Kidney (tissue), 14 donors: Measurements from ENCODE around the gene FLNA. TPM values are rescaled to one million over a fixed set of nuclear protein-coding genes. Genes with fewer than 3 reads are reported as not detected.
"Not testable (repeated sequence)": the region's sequence is repeated elsewhere in the genome, so short reads cannot be mapped to it uniquely, and the experiment has no call there.

Source experiments
- DNase-seq, 5 donors: peaks; one replicate each; pipeline ENCODE4 v3.0.0-alpha.2; 2013 to 2020
- FAIRE-seq: peaks from 2 replicates; lab custom pipeline; 2012; peaks lifted over from hg19 to GRCh38; lab: Jason Lieb, UNC
- H3K27ac ChIP-seq, 2 donors: one replicate each; pipeline ENCODE4 v1.7.0; 2013; ENCODE audit warnings: low read depth in 2 of 2, low read length in 2 of 2, inconsistent platforms in 1 of 2
- H3K27me3 ChIP-seq: one replicate; pipeline ENCODE4 v1.7.1; 2013; ENCODE audit warnings: low read length, inconsistent platforms; ENCODE audit not compliant: control insufficient read depth, insufficient read depth
- H3K36me3 ChIP-seq, 3 donors: one replicate each; pipeline versions ENCODE4 v1.7.0 to v1.7.1; 2013; ENCODE audit warnings: low read length in 3 of 3, control low read depth in 1 of 3, inconsistent platforms in 1 of 3; ENCODE audit not compliant: insufficient read depth in 3 of 3, control insufficient read depth in 2 of 3
- H3K4me1 ChIP-seq, 3 donors: one replicate each; pipeline versions ENCODE4 v1.7.0 to v1.7.1; 2013; ENCODE audit warnings: low read length in 3 of 3, inconsistent platforms in 1 of 3, low read depth in 1 of 3; ENCODE audit not compliant: control insufficient read depth in 2 of 3, insufficient read depth in 2 of 3
- H3K4me3 ChIP-seq, 3 donors: one replicate each; pipeline versions ENCODE4 v1.7.0 to v1.8.1; 2013; ENCODE audit warnings: low read length in 3 of 3, control low read depth in 1 of 3, inconsistent platforms in 1 of 3
- H3K9ac ChIP-seq, 3 donors: one replicate each; pipeline versions ENCODE4 v1.7.0 to v1.7.1; 2013; ENCODE audit warnings: low read length in 3 of 3, control low read depth in 1 of 3, inconsistent platforms in 1 of 3
- H3K9me3 ChIP-seq, 3 donors: one replicate each; pipeline versions ENCODE4 v1.7.0 to v1.7.1; 2013; ENCODE audit warnings: low read length in 3 of 3, control low read depth in 1 of 3, inconsistent platforms in 1 of 3; ENCODE audit not compliant: control insufficient read depth in 2 of 3, insufficient read depth in 1 of 3
- intact Hi-C: fragments of 100-400 bp; cut with DNase I; formaldehyde crosslinking; loops from one replicate; pipeline ENCODE4 v1.11.1; 2022
- polyA plus RNA-seq: library from polyadenylated mRNA; stranded (reverse); fragments of 350-450 nt; fragmentation: Illumina TruSeq; extraction: RNeasy Lipid Tissue Mini Kit (QIAGEN cat#74804); gene quantifications from one replicate; pipeline ENCODE4 v1.2.3, GENCODE V29; 2014; ENCODE audit warnings: low read depth, low replicate concordance; ENCODE audit not compliant: insufficient read depth
- total RNA-seq: library from RNA; stranded (reverse); fragmentation: NEBNext Ultra II Directional; extraction: Animal tissue kit (Norgen Biotek cat#: 25700); gene quantifications from one replicate; pipeline ENCODE4 v1.2.1, GENCODE V29; 2021
- TF ChIP-seq, protein P1 (sequence below): IDR thresholded peaks from 3 replicates; pipeline ENCODE4 v1.5.1; 2012; ENCODE audit warnings: mild to moderate bottlenecking, moderate library complexity, borderline replicate concordance; ENCODE audit not compliant: insufficient read depth; ENCODE audit errors: extremely low read depth
- donor health status: control.
- donor health status: control.
- donor health status: control.
- donor health status: control.
- donor health status: control.
- donor health status: DM: yes; HTN: yes; CAD: no.
- donor health status: Normal renal cell carcinoma (clear cell type).

Gene FLNA
- total and polyA plus RNA-seq, 2 donors from 2014 or later: 421 to 1,036 TPM

DNA sequence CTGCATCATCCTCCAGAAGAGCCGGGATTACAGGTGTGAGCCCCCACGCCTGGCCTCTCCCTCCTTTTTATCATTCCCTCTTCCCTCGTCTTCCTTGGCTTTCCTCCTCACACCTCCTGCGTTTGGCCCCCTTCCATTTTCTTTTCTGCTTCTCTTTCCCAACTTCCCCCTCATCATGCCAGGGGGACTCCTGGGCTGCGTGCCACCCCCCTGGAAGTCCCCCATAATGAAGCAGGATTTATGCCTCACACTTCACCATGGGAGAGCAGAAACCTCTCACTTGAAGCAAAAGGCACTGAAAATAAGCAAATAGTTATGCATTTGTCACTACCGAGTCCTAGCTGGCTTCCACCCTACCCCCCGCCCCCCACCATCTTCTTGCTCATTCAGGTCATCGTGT, 71.0 kb downstream of the FLNA start:
- TF ChIP-seq, protein P1, sequence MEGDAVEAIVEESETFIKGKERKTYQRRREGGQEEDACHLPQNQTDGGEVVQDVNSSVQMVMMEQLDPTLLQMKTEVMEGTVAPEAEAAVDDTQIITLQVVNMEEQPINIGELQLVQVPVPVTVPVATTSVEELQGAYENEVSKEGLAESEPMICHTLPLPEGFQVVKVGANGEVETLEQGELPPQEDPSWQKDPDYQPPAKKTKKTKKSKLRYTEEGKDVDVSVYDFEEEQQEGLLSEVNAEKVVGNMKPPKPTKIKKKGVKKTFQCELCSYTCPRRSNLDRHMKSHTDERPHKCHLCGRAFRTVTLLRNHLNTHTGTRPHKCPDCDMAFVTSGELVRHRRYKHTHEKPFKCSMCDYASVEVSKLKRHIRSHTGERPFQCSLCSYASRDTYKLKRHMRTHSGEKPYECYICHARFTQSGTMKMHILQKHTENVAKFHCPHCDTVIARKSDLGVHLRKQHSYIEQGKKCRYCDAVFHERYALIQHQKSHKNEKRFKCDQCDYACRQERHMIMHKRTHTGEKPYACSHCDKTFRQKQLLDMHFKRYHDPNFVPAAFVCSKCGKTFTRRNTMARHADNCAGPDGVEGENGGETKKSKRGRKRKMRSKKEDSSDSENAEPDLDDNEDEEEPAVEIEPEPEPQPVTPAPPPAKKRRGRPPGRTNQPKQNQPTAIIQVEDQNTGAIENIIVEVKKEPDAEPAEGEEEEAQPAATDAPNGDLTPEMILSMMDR: no peak
- no peaks in the 10 kb centered on the region for H3K4me1 ChIP-seq
- no peak for DNase-seq
- intact Hi-C loops: no loop called here
- no peaks in the 10 kb centered on the region for H3K36me3 ChIP-seq
- no peak overlapping the region for H3K4me3 ChIP-seq
- no peak overlapping the region for H3K9ac ChIP-seq
- no peak for FAIRE-seq
- no peaks in the 10 kb centered on the region for H3K9me3 ChIP-seq
- no peaks in the 10 kb centered on the region for H3K27me3 ChIP-seq
- no peak overlapping the region for H3K27ac ChIP-seq

GRCh38 chrX:154302998-154303397, 71.4 kb downstream of the FLNA start:
- H3K9me3 ChIP-seq, H3K9ac ChIP-seq, H3K27ac ChIP-seq, H3K27me3 ChIP-seq, FAIRE-seq, H3K4me1 ChIP-seq, H3K36me3 ChIP-seq, H3K4me3 ChIP-seq, intact Hi-C loops, DNase-seq: not testable (repeated sequence)

DNA sequence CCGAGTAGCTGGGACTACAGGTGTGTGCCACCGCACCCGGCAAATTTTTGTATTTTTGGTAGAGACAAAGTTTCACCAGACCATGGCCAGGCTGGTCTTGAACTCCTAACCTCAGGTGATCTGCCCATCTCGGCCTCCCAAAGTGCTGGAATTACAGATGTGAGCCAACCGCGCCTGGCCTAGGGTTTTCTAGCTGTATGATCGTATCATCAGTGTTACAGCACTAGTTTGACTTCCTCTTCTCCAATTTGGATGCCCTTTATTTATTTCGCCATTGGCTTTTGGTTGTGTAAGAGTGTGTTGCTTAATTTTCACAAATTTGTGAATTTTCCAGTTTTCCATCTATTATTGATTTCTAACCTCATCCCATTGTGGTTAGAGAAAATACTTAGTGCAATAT, 73.6 kb downstream of the FLNA start:
- TF ChIP-seq, protein P1: no peak
- intact Hi-C loops: no loop called here
- H3K27ac ChIP-seq: no peak overlapping the region
- H3K9me3 ChIP-seq: no peaks in the 10 kb centered on the region
- DNase-seq: no peak
- no peak overlapping the region for H3K4me3 ChIP-seq
- H3K9ac ChIP-seq: no peak overlapping the region
- FAIRE-seq: no peak
- no peaks in the 10 kb centered on the region for H3K4me1 ChIP-seq
- no peaks in the 10 kb centered on the region for H3K36me3 ChIP-seq
- H3K27me3 ChIP-seq: no peaks in the 10 kb centered on the region

Other genes with a start within 250 kb of the FLNA start
- not detected for gene OPN1LW, start 230.4 kb downstream of the FLNA start, total RNA-seq
- gene OPN1LW, start 230.4 kb downstream of the FLNA start, polyA plus RNA-seq: not detected
- gene OPN1MW, start 192.0 kb downstream of the FLNA start, total RNA-seq: not detected
- not detected for gene OPN1MW, start 192.0 kb downstream of the FLNA start, polyA plus RNA-seq
- gene OPN1MW2, start 154.9 kb downstream of the FLNA start, total RNA-seq: not detected
- not detected for gene OPN1MW2, start 154.9 kb downstream of the FLNA start, polyA plus RNA-seq
- gene OPN1MW3, start 117.1 kb downstream of the FLNA start, total RNA-seq: not detected
- gene OPN1MW3, start 117.1 kb downstream of the FLNA start, polyA plus RNA-seq: not detected
- not detected for gene TEX28, start 79.5 kb downstream of the FLNA start, total RNA-seq
- gene TEX28, start 79.5 kb downstream of the FLNA start, polyA plus RNA-seq: not detected
- gene TKTL1, start 78.8 kb downstream of the FLNA start, total RNA-seq: 0.38 TPM
- 0.30 TPM for gene TKTL1, start 78.8 kb downstream of the FLNA start, polyA plus RNA-seq
- 79.6 TPM for gene EMD, start 4.7 kb upstream of the FLNA start, total RNA-seq
- gene EMD, start 4.7 kb upstream of the FLNA start, polyA plus RNA-seq: 102 TPM
- 2,684 TPM for gene RPL10, start 23.7 kb upstream of the FLNA start, total RNA-seq
- gene RPL10, start 23.7 kb upstream of the FLNA start, polyA plus RNA-seq: 2,858 TPM
- gene DNASE1L1, start 34.6 kb upstream of the FLNA start, total RNA-seq: 33.8 TPM
- 28.0 TPM for gene DNASE1L1, start 34.6 kb upstream of the FLNA start, polyA plus RNA-seq
- gene TAFAZZIN, start 36.9 kb upstream of the FLNA start, total RNA-seq: 40.2 TPM
- gene TAFAZZIN, start 36.9 kb upstream of the FLNA start, polyA plus RNA-seq: 33.3 TPM
- gene ATP6AP1, start 54.0 kb upstream of the FLNA start, total RNA-seq: 121 TPM
- 205 TPM for gene ATP6AP1, start 54.0 kb upstream of the FLNA start, polyA plus RNA-seq
- 116 TPM for gene GDI1, start 62.5 kb upstream of the FLNA start, total RNA-seq
- gene GDI1, start 62.5 kb upstream of the FLNA start, polyA plus RNA-seq: 92.5 TPM
- 46.0 TPM for gene FAM50A, start 69.5 kb upstream of the FLNA start, total RNA-seq
- gene FAM50A, start 69.5 kb upstream of the FLNA start, polyA plus RNA-seq: 112 TPM
- 40.5 TPM for gene PLXNA3, start 83.6 kb upstream of the FLNA start, total RNA-seq
- gene PLXNA3, start 83.6 kb upstream of the FLNA start, polyA plus RNA-seq: 4.9 TPM
- gene LAGE3, start 104.6 kb upstream of the FLNA start, total RNA-seq: 10.0 TPM
- 29.0 TPM for gene LAGE3, start 104.6 kb upstream of the FLNA start, polyA plus RNA-seq
- gene UBL4A, start 112.0 kb upstream of the FLNA start, total RNA-seq: 26.1 TPM
- 35.2 TPM for gene UBL4A, start 112.0 kb upstream of the FLNA start, polyA plus RNA-seq
- 27.3 TPM for gene SLC10A3, start 116.0 kb upstream of the FLNA start, total RNA-seq
- 19.0 TPM for gene SLC10A3, start 116.0 kb upstream of the FLNA start, polyA plus RNA-seq
- gene FAM3A, start 141.6 kb upstream of the FLNA start, total RNA-seq: 39.5 TPM
- gene FAM3A, start 141.6 kb upstream of the FLNA start, polyA plus RNA-seq: 73.4 TPM
- 54.1 TPM for gene G6PD, start 172.2 kb upstream of the FLNA start, total RNA-seq
- 34.7 TPM for gene G6PD, start 172.2 kb upstream of the FLNA start, polyA plus RNA-seq
- 31.3 TPM for gene IKBKG, start 173.0 kb upstream of the FLNA start, total RNA-seq
- gene IKBKG, start 173.0 kb upstream of the FLNA start, polyA plus RNA-seq: 23.3 TPM
- not detected for gene CTAG1A, start 210.5 kb upstream of the FLNA start, total RNA-seq
- gene CTAG1A, start 210.5 kb upstream of the FLNA start, polyA plus RNA-seq: not detected
- gene CTAG1B, start 244.6 kb upstream of the FLNA start, total RNA-seq: not detected
- not detected for gene CTAG1B, start 244.6 kb upstream of the FLNA start, polyA plus RNA-seq